Pericardium fibroblast (primary cell): ENCODE measurements around the gene FARS2. TPM values are rescaled to one million over a fixed set of nuclear protein-coding genes. Genes with fewer than 3 reads are reported as not detected.

Experiments used
- total RNA-seq: library from RNA; depleted of rRNA; stranded (reverse); fragments of >200 nt; gene quantifications from 2 replicates; pipeline ENCODE4 v1.2.3, GENCODE V29; 2015

FARS2 gene
- 7.0 and 8.0 TPM in 2 replicates for total RNA-seq

GRCh38 chr6:5260661-5261544, at the start of gene FARS2, which contains the start of gene LYRM4:
Gene FARS2, plus strand, starts transcription at chr6:5261513.
Gene LYRM4, minus strand, starts transcription at chr6:5260950. Its CDS starts 217 bp downstream, at chr6:5260733.

Other genes with a start within 250 kb of the FARS2 start
- 4.0 TPM in 2 replicates for gene PPP1R3G, start 176.2 kb upstream of the FARS2 start, total RNA-seq
- 23.6 and 29.5 TPM in 2 replicates for gene LYRM4, start 563 bp upstream of the FARS2 start, total RNA-seq